ENCODE results near the gene NODAL.
"Not testable (repeated sequence)": the region's sequence is repeated elsewhere in the genome, so short reads cannot be mapped to it uniquely, and the experiment has no call there.

NODAL gene

DNA sequence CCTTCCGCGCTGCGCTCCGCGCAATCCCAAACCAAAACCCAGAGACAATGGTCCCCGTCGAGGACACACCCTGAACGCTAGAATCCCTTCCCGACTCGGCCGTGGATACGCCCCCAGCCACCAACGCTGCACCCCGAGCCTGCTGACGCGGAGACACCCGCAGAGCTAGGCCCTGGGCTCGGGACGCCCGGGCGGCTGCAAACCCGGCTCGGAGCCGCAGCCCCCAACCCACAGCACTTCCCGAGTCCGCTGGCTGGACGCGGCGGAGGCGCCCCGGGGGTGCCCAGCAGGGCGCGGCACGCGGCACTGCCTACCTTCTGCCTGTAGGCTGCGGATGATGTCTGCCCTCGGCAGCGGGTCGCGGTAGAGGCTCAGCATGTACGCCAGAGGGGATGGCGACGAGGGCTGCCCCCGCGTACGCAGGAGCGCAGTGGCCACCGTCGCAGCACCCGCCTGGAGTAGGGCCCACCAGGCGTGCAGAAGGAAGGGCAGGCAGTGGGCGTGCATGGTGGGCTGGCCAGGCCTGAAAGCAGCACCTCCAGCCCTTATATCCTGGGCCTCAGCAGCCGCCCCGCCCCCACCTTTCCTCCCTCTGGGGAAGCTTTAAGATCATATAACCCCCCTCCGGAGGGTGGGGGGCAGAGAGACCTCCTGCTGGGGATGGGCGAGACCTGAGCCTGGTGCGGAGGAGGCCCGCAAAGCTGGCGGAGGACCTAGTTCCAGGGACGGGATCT is at the start of gene NODAL:
NODAL (minus strand) TSS at position 521 of the 734 bp plus-strand sequence; CDS start at position 507, 14 bp downstream.
- FAIRE-seq (no peak), DNase-seq (ENCODE audit: extremely low spot score, insufficient read length, low read depth) (no peak)

DNA sequence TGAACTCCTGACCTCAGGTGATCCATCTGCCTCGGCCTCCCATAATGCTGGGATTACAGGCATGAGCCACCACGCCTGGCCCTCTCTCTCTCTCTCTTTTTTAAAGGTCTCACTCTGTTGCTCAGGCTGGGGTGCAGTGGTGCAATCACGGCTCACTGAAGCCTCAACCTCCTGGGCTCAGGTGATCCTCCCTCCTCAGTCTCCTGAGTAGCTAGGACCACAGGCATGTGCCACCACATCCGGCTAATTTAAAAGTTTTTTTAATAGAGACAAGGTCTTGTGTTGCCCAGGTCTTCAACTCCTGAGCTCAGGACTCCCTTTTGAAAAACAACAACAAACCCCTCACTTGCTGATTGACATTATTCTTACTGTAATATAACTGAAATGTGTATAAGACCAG is 48.7 kb upstream of the NODAL start:
- FAIRE-seq (peak; percentile 63), DNase-seq (ENCODE audit: extremely low spot score, insufficient read length, low read depth) (no peak)

DNA sequence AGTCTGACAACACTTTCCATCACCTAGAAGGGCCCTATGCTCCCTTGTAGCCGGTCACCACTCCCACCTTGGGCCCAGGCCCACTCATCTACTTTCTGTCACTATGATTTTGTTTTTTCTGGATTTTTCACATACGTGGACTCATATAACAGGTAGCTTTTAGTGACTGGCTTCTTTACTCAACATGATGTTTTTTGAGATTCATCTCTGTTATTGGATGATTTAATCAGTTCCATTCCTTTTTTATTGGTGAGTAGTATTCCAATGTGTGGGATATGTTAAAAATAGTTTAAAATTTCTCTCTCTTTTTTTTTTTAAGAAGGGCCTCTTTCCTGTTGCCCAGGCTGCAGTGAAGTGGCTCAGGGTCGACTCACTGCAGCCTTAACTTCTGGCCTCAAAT is 46.3 kb upstream of the NODAL start:
- DNase-seq (ENCODE audit: extremely low spot score, insufficient read length, low read depth) (no peak), FAIRE-seq (no peak)

DNA sequence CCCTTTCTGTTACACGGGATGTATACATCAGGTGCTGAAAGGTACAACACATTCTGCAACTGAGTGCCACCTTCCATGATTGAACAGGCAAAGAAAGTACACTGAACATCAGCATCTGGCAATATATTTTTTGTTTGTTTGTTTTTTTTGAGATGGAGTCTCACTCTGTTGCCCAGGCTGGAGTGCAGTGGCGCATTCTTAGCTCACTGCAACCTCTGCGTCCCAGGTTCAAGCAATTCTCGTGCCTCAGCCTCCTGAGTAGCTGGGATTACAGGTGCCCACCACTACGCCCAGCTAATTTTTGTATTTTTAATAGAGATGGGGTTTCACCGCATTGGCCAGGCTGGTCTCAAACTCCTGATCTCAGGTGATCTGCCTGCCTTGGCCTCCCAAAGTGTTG is 42.4 kb upstream of the NODAL start:
- not testable (repeated sequence) for DNase-seq (ENCODE audit: extremely low spot score, insufficient read length, low read depth); FAIRE-seq

DNA sequence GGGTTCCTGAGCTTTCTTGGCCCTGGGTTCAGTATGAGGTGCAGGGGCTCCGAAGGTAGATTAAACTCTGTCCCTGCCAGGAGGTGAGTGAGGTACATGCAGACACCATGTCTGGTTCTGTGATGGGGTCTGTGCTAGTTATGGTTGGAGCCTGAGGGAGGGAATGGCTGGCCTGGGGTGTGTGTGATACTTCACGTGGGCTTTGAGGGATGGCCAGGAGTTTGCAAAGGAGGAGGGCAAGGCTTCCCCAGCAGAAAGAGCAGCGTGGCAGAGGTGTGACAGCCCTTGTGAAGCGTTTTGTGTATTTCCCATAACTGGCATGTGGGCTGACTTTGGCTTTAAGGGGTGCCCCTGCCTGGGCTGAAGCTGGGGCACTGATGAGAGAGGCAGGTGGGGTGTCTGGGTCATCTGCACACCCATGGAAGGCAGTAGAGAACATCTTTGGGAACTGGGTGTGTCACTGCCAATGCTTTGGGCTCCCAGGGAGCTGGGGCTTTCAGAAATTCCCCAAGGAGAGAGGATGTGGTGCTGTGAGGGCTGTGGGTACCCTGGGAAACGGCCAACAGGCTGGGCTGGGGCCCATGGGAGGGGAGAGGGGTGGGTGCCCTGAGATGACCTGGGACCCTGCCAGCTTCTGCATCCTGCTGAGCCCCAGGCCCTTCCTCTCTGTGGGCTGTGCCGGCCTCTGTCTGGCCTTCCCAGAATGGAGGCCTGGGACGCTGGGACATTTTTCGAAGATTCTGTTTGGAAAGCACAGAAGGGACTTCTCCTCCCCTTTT is 41.7 kb upstream of the NODAL start:
- DNase-seq (ENCODE audit: extremely low spot score, insufficient read length, low read depth), result no peak
- FAIRE-seq, result no peak

DNA sequence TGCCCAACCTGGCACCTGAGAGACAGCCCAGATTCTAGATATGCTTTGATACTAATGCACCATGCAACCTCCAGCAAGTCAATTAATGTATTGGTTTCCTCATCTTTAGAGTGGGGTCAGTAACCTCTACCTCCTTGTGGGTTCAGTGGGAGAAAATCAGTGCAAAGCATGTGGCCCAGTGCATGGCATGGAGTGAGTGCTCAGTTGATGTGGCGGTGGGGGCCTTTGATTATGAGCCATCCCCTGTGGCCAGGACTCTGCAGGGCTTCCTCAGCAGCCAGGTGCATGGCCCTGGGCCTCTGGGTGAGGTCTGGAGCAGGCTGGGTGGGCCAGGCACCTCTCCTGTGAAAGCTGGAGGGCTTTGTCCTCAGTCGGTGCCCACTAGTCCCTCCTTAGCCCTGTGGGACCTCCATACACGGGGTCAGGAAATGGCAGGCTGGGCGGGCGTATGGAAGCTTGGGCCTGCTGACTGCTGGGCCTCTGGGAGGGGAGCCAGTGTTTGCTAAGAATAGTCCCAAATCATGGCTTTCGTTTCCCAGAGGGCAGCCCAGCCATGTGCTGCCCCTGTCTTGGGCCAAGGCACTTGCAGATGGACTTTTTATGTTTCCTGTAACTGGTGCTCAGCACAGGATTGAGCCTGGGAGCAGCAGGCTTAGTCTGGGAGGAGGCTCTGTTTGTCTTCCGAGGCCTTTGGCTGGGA is 40.5 kb upstream of the NODAL start:
- FAIRE-seq (no peak), DNase-seq (ENCODE audit: extremely low spot score, insufficient read length, low read depth) (no peak)

DNA sequence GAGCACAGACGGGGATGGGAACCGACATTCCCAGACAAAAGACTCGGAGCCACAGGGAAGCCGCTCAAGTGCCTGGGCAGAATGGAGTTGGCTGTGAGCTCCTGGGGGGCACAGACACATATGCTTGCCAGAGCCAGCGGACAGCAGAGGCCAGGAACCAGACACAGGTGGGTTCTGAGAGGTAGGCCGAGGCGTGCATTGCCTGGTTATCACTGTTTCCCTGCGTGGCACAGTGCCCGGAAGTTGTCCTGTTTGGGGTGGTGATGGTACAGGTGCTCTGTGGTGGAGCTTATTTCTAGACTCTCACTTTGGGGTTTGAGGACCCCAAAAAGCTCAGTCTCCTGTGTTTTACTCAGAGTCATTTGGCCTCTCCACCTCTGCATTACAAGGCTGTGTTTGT is 39.6 kb upstream of the NODAL start:
- no peak for DNase-seq (ENCODE audit: extremely low spot score, insufficient read length, low read depth)
- no peak for FAIRE-seq

DNA sequence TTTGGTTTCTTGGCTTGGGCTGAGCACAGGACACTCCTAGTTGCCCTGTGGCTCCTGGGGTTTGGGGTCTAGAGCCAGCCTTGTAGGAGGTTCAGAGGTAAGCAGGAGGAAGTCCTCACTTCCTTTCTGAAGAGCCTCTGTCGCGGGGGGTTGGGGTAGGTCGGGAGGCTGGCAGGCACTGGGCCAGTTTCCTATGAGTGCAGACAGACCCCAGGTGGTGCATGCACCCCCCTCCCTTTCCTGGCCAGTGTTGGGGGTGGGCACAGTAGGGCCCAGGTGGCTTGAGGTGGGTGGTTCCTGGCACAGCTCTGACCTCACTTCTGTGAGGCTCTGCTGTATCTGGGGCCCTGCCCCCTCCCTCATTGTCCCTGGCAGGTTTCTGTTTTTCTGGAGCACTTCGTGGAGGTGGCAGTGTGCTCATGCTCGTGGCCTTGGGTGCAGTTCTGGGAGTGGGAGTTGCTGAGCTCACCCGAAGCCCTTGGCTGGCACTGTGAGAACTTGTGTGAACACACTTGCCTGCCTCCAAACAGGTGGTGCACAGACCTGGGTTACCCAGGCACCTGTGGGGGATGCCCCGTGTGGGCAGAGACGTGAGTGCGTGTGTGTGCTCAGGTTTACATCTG is 38.9 kb upstream of the NODAL start:
- FAIRE-seq (peak; percentile 78), DNase-seq (ENCODE audit: extremely low spot score, insufficient read length, low read depth) (no peak)

DNA sequence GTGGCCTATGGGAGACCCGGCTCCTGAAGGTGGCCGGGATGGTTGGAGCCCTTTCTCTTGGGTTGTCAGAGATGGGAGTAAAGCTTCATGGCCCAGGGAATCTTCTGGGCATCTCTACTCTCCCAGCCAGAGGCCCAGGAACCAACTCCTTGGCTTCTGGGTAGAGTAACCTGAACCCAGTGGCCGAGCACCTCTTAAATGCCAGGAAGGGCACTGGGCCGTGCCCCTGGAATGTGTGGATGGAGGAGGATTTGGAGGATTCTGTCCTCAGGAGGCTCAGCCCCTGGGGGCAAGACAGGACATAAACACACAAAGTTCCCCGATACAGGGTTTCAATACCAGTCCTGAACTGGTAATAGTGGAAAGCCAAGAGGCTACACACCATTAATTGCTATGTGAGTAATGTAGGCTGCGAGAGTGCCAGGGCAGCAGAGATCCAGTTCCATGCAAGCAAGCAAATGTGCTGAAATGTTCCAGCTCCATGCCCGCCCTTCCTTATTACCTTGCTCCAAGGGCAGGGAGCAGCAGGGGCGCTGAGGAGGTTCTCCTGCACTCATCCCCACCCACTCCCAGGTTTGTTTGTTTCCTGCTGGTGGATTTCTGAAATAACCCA is 38.3 kb upstream of the NODAL start:
- DNase-seq (ENCODE audit: extremely low spot score, insufficient read length, low read depth) (no peak), FAIRE-seq (peak; percentile 41)

DNA sequence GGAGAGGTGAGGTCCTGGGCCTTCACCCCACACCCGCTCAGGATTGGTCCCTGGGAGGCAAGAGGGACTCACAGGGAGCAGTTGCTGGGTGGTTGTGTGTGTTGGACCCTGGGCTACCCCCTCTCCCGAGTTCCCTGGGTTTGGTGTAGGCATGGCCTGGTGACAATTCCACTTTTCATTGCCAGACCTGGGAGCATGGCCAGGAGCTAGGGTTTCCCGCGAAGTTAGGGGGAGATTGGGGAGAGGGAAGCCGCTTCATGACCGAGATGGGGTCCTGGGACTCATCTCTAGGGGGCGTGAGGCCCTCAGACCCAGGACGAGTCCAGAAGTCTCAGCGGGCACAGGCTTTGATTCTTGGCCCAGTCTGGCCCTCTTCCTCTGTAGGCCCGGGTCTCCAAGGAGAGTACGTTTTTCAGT is 37.7 kb upstream of the NODAL start:
- DNase-seq (ENCODE audit: extremely low spot score, insufficient read length, low read depth), result no peak

DNA sequence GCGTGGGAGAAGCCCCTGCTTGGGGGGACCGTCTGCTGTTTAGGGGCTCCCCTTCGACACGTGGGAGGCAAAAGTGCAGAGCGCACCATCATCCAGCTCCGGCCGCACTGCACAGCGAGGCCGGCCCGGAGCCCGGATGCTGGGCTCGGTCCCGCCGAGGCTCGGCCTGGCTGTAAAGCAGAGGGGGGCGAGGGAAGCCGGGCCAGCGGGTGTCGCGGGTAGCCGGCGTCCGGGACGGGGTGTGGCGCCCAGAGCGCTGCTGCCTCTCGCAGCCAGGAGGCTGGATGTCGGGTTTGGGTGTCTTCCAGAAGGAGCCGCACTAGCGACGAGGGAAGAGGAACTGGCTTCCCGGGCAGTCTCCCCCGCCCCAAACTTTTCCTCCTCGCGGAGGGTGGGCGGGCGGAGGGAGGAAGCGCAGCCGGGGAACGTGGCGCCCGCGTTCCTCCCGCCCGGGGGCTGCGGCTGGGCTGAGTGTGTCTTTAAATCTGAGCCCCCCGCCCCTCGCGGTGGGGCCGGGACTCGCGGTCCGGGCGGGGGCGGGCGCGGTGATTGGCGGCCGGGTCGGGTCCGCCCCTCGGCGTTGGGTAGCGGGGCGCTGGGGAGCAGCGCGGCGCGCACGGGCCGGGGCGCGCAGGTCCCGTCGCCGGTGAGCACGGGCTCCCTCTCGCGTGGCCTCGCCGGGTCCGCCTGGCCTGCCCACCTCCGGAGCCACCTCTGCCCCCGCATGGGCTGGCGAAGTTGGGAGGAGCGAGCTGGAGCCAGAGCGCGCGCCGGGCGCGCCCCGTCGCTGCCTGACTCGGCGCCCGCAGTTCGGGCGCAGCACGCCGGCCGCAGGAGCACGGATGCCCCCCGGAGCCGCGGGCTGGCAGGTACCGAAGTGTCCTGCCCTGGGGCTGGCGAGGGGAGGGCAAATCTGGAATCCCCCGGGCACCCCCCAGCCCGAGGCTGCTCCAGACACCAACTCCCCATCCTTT is 37.0 kb upstream of the NODAL start, which contains the start of gene PALD1:
PALD1 (plus strand) TSS at position 577 of the 974 bp plus-strand sequence. CDS start 47,185 bp downstream, outside the sequence.
- DNase-seq (ENCODE audit: extremely low spot score, insufficient read length, low read depth), result no peak
- FAIRE-seq, result peak; percentile 47

More for the DNA sequence above, 37.7 kb upstream of the NODAL start:
- FAIRE-seq, result no peak

DNA sequence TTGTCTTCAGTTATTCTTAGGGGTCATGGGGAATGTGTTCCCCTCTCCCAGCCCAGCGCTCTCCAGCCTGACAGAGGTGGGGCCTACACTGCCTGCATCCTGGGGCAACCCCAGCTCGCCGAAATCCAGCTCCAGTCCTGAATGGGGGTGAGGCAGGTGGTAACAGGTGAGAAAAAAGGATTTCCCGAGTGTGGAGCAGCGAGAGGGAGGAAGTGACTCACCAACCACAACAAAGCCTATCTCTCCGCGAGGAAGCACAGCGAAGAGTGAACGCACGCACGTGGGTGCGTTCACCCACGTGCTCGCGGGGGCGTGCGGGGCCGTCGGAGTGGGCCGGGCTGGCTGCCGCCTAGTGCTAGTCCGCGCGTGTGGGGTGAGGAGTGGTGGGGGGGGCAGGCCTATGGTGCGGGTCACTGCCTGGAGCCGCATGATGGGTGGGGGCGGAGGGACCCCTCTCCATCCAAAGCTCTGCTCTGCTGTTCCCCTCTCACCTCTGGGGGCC is 36.2 kb upstream of the NODAL start:
- FAIRE-seq, result peak; percentile 82
- no peak for DNase-seq (ENCODE audit: extremely low spot score, insufficient read length, low read depth)

DNA sequence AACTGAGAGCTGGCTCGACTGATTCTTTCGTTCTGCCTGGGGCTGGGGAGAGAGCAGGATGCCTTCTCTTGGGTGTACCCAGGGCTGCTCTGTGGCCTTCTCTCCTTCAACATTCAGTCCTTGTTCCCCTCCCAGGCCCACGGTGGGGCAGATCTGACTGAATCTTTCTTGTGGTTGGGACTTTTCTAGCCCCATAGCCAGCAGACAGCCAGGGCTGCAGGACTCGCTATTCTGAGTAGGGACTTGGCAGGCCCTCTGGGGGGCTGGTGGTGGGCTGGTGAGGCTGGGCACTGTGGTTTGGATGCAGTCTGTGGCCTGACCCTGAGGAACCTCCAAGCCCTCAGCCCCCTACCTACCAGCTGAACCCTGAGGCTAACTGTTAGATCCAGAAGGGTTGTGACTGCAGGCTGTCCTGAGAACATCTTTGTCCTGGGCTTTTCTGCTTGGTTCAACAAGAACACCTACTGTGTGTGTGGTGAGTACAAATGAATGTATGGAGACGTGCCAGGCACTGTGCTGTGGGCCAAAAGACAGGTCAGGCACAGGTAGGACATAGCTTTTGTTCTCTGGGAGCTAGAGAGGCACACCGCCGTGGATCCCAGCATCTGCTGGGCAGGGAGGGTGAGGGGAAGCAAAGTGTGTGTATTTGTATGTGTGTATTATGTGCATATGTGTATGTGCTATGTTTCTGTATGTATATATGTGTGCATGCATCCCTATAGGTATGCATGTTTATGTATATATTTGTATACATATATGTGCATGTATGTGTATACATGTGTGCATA is 35.0 kb upstream of the NODAL start:
- DNase-seq (ENCODE audit: extremely low spot score, insufficient read length, low read depth), result no peak
- no peak for FAIRE-seq

DNA sequence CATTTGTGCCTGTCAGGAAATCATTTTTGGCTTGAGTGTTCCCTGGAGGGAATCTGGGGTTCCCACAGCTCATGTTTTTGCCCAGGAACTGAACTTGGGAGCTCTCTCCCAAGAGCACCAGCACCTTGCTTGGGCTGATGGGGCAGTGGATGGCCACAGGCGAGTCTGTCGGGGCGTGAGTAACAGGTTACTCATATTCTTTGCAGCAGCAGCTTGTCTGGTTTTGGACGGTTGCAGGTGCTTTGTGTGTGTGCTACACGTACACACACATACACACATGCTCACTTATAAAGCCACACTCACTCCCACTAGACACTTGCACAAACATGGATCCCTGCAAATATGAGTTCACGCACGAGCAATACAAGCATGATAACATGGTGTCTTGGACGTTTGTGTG is 34.2 kb upstream of the NODAL start:
- FAIRE-seq (no peak), DNase-seq (ENCODE audit: extremely low spot score, insufficient read length, low read depth) (no peak)

DNA sequence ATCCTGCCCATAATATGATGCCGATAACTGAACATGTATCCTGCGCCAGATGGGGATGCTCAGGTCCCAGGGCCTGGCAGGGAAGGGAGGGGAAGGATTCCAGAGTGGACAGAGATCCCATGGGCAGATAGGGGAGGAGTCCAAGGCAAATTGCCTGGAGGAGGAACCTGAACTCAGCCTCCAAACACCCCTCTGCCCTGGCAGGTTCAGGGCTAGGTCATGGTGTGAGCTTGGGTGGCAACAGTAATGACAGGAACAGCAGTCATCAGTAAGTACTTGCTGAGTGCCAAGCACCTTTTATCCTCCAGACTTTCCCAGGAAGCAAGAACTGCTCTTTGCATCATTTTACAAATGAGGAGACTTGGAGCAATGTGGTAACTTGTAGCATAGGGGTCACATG is 33.3 kb upstream of the NODAL start:
- DNase-seq (ENCODE audit: extremely low spot score, insufficient read length, low read depth) (no peak), FAIRE-seq (no peak)

DNA sequence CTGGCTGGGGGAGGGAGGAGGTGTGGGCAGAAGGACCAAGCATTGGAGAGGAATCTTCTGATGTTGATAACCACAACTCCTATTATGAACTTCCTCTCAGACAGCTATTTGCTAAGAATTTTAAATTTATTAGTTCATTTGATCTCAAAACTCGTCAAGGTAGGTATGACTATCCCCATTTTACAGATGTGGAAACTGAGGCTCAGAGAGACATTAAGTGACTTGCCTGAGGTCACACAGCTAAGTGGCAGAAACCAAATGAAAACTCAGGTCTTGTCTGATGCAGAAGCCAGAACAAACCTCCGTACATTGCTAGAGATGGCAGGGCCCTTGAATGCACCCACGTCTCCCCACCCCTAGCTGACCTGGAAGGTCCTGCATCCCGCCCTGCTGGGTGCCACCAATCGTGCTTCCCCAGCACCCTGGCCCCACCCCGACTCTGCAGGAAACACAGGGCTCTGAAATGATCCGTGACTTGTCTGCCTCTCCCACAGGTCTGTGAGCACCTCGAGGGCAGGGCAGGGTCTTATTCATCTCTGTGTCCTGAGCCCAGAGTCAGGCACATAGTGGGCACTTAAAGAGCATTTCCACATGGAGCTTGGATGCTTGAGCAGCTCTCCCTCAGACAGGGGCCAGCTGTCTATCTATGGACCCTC is 31.4 kb upstream of the NODAL start:
- no peak for DNase-seq (ENCODE audit: extremely low spot score, insufficient read length, low read depth)
- no peak for FAIRE-seq

DNA sequence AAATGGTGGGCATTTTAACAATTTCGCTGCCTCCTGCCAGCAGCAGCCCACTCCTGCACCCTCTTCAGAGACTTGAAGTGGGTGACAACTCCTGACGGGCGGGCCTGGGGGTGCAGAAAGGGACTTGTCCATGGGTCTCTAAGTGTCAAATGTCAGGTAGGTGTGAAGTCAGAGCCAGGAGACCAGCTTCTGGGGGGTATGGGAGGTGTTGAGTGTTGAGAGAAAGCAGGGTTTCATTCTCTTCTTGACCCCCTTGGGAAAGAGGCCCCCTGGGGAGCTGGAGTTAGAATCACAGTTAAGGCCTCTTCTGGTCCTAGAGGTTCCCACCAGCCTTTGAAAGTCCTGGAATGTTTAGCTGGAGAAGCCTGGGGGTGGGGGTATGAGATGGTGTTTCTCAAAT is 25.5 kb upstream of the NODAL start:
- DNase-seq (ENCODE audit: extremely low spot score, insufficient read length, low read depth), result no peak
- FAIRE-seq, result no peak

All from GM18507 (cell line).